HL-60/S4 treated with retinoic acid at 250 ng/mL for 4 days and 3 days (cell line): ENCODE results near the gene CYB5R3.

Source experiments
- in situ Hi-C: fragments of 300-500 bp; cut with MboI; formaldehyde crosslinking; loops from 2 replicates; pipeline ENCODE4 v1.7.0; 2022; ENCODE audit warnings: low sequenced_read_pairs

The CYB5R3 gene

GRCh38 chr22:42649246-42650099 is at the start of gene CYB5R3:
TSS of gene CYB5R3 (minus strand) at chr22:42649392. CDS start at chr22:42649315, 77 bp downstream.
- in situ Hi-C loops: no loop called here

GRCh38 chr22:42697542-42698013 is 48.4 kb upstream of the CYB5R3 start:
- in situ Hi-C loops: no loop called here

GRCh38 chr22:42696331-42696967 is 47.3 kb upstream of the CYB5R3 start:
- in situ Hi-C loops: no loop called here

- in situ Hi-C loops: no loop called here
Observed at GRCh38 chr22:42695294-42695693, 46.1 kb upstream of the CYB5R3 start.

GRCh38 chr22:42693763-42694683 is 44.8 kb upstream of the CYB5R3 start:
- in situ Hi-C loops: no loop called here

- in situ Hi-C loops: no loop called here
Observed at GRCh38 chr22:42693055-42693762, 44.0 kb upstream of the CYB5R3 start.

- in situ Hi-C loops: no loop called here
Observed at GRCh38 chr22:42692239-42693054, 43.3 kb upstream of the CYB5R3 start.

GRCh38 chr22:42691440-42691839 is 42.2 kb upstream of the CYB5R3 start:
- in situ Hi-C loops: no loop called here

GRCh38 chr22:42688241-42689211 is 39.3 kb upstream of the CYB5R3 start:
- in situ Hi-C loops: no loop called here

- in situ Hi-C loops: no loop called here
Observed at GRCh38 chr22:42686756-42687491, 37.7 kb upstream of the CYB5R3 start.

- in situ Hi-C loops: no loop called here
Observed at GRCh38 chr22:42685941-42686653, 36.9 kb upstream of the CYB5R3 start.

GRCh38 chr22:42684462-42685195 is 35.4 kb upstream of the CYB5R3 start:
- in situ Hi-C loops: no loop called here

GRCh38 chr22:42683578-42684283 is 34.5 kb upstream of the CYB5R3 start:
- in situ Hi-C loops: no loop called here

GRCh38 chr22:42682113-42682851 is 33.1 kb upstream of the CYB5R3 start:
- in situ Hi-C loops: no loop called here

- in situ Hi-C loops: no loop called here
Observed at GRCh38 chr22:42680648-42681047, 31.5 kb upstream of the CYB5R3 start.
